Right lobe of liver (tissue), 6 donors: Measurements from ENCODE around the gene NGFR. TPM values are rescaled to one million over a fixed set of nuclear protein-coding genes. Genes with fewer than 3 reads are reported as not detected.

Source experiments
- ATAC-seq, 4 donors: fragments of 200-7000 bp; cut with Tn5 transposase; one replicate each; pipeline ENCODE4 v1.9.1; 2020; ENCODE audit warnings: mild to moderate bottlenecking in 4 of 4, moderate library complexity in 4 of 4
- DNase-seq, 3 donors: peaks; one replicate each; pipeline ENCODE4 v3.0.0-alpha.2; 2020
- H3K27ac ChIP-seq, 3 donors: fragments of 200-600 bp; one replicate each; pipeline ENCODE4 v1.8.0; 2022
- H3K27me3 ChIP-seq, 2 donors: fragments of 200-600 bp; one replicate each; pipeline ENCODE4 v1.8.0; 2022
- H3K36me3 ChIP-seq, 4 donors: fragments of 200-600 bp; sonication (generic) in 1 of 4; one replicate each; pipeline versions ENCODE4 v1.5.1 to v1.8.0; 2017 to 2022; ENCODE audit warnings: control low read depth in 1 of 4
- H3K4me1 ChIP-seq, 4 donors: fragments of 200-600 bp; sonication (generic) in 1 of 4; one replicate each; pipeline versions ENCODE4 v1.5.1 to v1.8.0; 2017 to 2022; ENCODE audit warnings: control low read depth in 1 of 4
- H3K4me3 ChIP-seq, 3 donors: fragments of 200-600 bp; one replicate each; pipeline ENCODE4 v1.8.0; 2022
- H3K9me3 ChIP-seq, 4 donors: fragments of 200-600 bp; sonication (generic) in 1 of 4; one replicate each; pipeline versions ENCODE4 v1.5.1 to v1.8.0; 2017 to 2022; ENCODE audit warnings: control low read depth in 1 of 4
- POLR2A ChIP-seq: fragments of 450-650 bp; IDR thresholded peaks from one replicate; pipeline ENCODE4 v1.6.1; 2017; ENCODE audit warnings: antibody characterized with exemption, mild to moderate bottlenecking
- WGBS: methylation state at CpG from one replicate; pipeline ENCODE4 v1.1.6; 2018; ENCODE audit warnings: low coverage, low lambda C conversion rate; ENCODE audit not compliant: insufficient coverage; ENCODE audit errors: missing lambda C conversion rate; 5-methylcytosine and 5-hydroxymethylcytosine counted together
- intact Hi-C, 2 donors: fragments of 100-400 bp; cut with DNase I; formaldehyde crosslinking; loops; one replicate each; pipeline versions ENCODE4 v1.11.2 to v1.14.1; 2022
- microRNA-seq, 2 donors: library from miRNA; unstranded; fragments of <30 nt; microRNA quantifications; one replicate each; pipeline ENCODE4, GENCODE V29; 2019 to 2020
- small RNA-seq, 2 experiments: library from RNA; depleted of rRNA; stranded (forward); fragments of <200 nt; gene quantifications; one replicate each; pipeline ENCODE3, GENCODE V24; 2016
- total RNA-seq, 6 experiments: library from RNA; depleted of rRNA in 2 of 6; stranded (reverse); fragments of >200 nt in 2 of 6; fragmentation: NEBNext Ultra II Directional in 3 of 6; extraction: Animal tissue kit (Norgen Biotek cat#: 25700) in 3 of 6; gene quantifications; one replicate each; pipeline versions ENCODE4 v1.1.0 to v1.2.4, GENCODE V29; 2016 to 2023
- TF ChIP-seq, protein P1 (sequence below), 4 donors: fragments of 200-600 bp in 3 of 4; fragments of 450-650 bp in 1 of 4; IDR thresholded peaks; one replicate each; pipeline versions ENCODE4 v1.5.1 to v1.8.0; 2016 to 2022; ENCODE audit warnings: antibody characterized with exemption in 4 of 4, mild to moderate bottlenecking in 2 of 4
- donor health status: DM: no; HTN: yes; CAD: no.
- donor health status: DM: no; HTN: no; CAD: no.
- donor health status: DM: no; HTN: no; CAD: no.
- donor health status: DM: no; HTN: yes; CAD: no.
- donor health status: DM: no; HTN: yes; CAD: no.

The NGFR gene
- total RNA-seq, 6 experiments from 2014 or later: 3.1 to 9.4 (median 6.8) TPM

DNA sequence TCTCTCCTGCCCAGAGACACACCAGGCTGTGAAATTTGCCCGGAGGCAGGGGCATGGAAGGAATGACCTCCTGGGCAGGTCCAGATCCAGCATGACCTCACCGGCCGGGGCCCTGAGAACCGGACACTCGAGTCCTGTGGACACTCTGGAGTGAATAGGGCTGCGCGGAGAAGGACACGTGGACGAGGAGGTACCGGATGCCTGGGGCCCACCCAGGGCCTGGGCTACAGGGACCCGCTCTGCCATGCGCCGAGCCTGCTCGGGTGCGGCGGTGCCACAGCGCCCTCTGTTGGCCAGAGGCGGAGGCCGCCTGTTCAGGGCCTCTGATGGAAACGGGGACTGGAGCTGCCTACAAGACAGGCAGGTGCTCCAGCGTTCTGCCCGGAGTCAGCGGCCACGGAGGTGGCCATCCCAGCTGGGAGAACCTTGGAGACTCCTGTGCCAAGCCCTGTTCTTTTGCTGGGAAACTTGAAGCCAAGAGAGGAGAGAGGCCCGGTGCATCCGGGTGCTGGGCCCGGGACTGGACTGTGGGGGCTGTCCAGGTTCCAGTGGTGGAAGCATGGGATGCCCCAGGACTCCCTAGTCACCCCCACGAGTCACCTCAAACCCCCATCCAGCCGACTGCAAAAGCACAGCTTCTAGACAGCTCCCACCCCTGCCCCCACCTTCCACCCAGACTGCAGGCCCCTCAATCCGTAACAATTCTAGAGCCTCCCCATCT lies 61.3 kb downstream of the NGFR start:
- H3K4me1 ChIP-seq: peaks cover 0 to 11% (median 2%) of the 10 kb centered on the region in 4 donors
- H3K4me3 ChIP-seq: no peak overlapping the region
- no peaks in the 10 kb centered on the region for H3K9me3 ChIP-seq
- WGBS: 16% methylated on average over 7 of the region's 30 CpGs
- ATAC-seq (peak; percentile 79 to 87 (median 83)), DNase-seq (peak; percentile 73 to 78 (median 73))
- intact Hi-C loops: loop anchor here in 1 of 2 donors (10.0 kb wide), 1 partner anchor 252 kb away; no protein-coding TSS in a partner anchor
- TF ChIP-seq, protein P1, sequence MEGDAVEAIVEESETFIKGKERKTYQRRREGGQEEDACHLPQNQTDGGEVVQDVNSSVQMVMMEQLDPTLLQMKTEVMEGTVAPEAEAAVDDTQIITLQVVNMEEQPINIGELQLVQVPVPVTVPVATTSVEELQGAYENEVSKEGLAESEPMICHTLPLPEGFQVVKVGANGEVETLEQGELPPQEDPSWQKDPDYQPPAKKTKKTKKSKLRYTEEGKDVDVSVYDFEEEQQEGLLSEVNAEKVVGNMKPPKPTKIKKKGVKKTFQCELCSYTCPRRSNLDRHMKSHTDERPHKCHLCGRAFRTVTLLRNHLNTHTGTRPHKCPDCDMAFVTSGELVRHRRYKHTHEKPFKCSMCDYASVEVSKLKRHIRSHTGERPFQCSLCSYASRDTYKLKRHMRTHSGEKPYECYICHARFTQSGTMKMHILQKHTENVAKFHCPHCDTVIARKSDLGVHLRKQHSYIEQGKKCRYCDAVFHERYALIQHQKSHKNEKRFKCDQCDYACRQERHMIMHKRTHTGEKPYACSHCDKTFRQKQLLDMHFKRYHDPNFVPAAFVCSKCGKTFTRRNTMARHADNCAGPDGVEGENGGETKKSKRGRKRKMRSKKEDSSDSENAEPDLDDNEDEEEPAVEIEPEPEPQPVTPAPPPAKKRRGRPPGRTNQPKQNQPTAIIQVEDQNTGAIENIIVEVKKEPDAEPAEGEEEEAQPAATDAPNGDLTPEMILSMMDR (IDR thresholded peaks at IDR 0.05): peak; percentile 93 to 100 (median 99)
- no peak for TF ChIP-seq POLR2A
- H3K27me3 ChIP-seq: no peaks in the 10 kb centered on the region
- no peak overlapping the region for H3K27ac ChIP-seq
- H3K36me3 ChIP-seq: no peaks in the 10 kb centered on the region

DNA sequence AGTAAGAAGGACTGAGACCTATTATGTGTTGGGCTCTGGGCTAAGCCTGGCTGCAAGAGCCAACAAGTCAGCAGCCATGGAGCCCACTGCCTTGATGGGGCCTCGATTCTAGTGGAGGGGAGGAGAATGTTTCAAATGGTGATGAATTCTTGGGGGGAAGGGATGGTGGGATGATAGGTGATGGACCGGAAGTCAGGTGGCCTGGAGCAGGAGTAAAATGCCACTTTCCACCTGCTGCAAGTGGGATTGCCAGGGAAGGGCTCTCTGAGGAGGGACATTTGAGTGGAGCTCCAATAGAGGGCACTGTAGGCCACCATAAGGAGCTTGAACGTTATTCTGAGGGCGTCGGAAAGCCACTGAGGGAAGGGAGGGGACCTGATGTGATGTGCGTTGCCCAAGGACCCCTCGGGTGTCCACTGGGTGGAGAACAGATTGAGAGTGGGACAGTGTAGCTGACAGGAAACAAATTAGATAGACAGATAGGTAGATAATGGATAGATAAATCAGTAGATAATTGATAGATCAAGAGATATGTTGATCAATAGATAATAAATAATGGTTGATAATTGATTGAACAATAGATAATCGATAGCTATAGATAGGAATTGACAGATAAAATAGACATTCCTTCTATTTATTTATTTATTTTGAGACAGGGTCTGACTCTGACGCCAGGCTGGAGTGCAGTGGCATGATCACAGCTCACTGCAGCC lies 62.4 kb downstream of the NGFR start:
- WGBS: 14% methylated on average over 9 of the region's 9 CpGs
- Histone ChIP-seq H3K27me3 (no peaks in the 10 kb centered on the region), H3K27ac (no peak overlapping the region), H3K9me3 (no peaks in the 10 kb centered on the region), H3K36me3 (no peaks in the 10 kb centered on the region), H3K4me1 (peaks cover 0 to 5% (median 0%) of the 10 kb centered on the region in 4 donors), H3K4me3 (no peak overlapping the region)
- intact Hi-C loops: loop anchor here in 1 of 2 donors (10.0 kb wide), 1 partner anchor 253 kb away; no protein-coding TSS in a partner anchor
- no peak for TF ChIP-seq POLR2A
- TF ChIP-seq, protein P1 (IDR thresholded peaks at IDR 0.05): peak; percentile 32 to 52 (median 46)
- peak; percentile 49 to 66 (median 62) for ATAC-seq
- DNase-seq: peak in 1 of 3 donors; percentile 45

Small RNAs within 50 kb of the gene (microRNA-seq; reads per million reads assigned to microRNA genes)
- gene MIR6165: 0 reads per million in 2 donors

Small RNAs within 50 kb of the gene (small RNA-seq; reads per million reads assigned to genes)
- 0 reads per million in 2 experiments for gene MIR6165

Other genes starting within 250 kb of the NGFR start
- gene ZNF652, start 133.0 kb upstream of the NGFR start, total RNA-seq: 10 to 100 TPM; 16.9 to 36.8 (median 24.3) TPM
- gene PHB1, start 80.4 kb upstream of the NGFR start, total RNA-seq: 100 to 1,000 TPM in 5 of 6 experiments, 10 to 100 TPM in 1; 88.5 to 131 (median 102) TPM
- under 1 TPM in 5 of 6 experiments, not detected in 1; 0.09 to 0.43 (median 0.21) TPM for gene NXPH3, start 80.6 kb downstream of the NGFR start, total RNA-seq
- 10 to 100 TPM; 26.9 to 41.0 (median 34.1) TPM for gene SPOP, start 182.8 kb downstream of the NGFR start, total RNA-seq
- gene SLC35B1, start 212.7 kb downstream of the NGFR start, total RNA-seq: 10 to 100 TPM; 31.7 to 80.0 (median 56.9) TPM